ENCODE results near the gene SELP. TPM values are rescaled to one million over a fixed set of nuclear protein-coding genes. Genes with fewer than 3 reads are reported as not detected.

Gene SELP
- total RNA-seq, 2 donors from 2014 or later, result 1.6 to 2.9 TPM

GRCh38 chr1:169648187-169648586 is 18.3 kb upstream of the SELP start:
- DNase-seq, result no peak
- Histone ChIP-seq H3K27ac (no peak overlapping the region), H3K9me3 (no peaks in the 10 kb centered on the region), H3K36me3 (replicated peaks in 1 of 2; ENCODE audit: insufficient read depth in 1 of 2, low read depth in 2 of 2) (no peaks in the 10 kb centered on the region), H3K4me1 (no peaks in the 10 kb centered on the region), H3K4me3 (no peak overlapping the region), H3K27me3 (no peaks in the 10 kb centered on the region)
- WGBS, 2 donors, result 35% methylated on average over 2 of the region's 2 CpGs
- no peak for ATAC-seq
- intact Hi-C loops (cut with DNase I), result no loop called here
- no peak for TF ChIP-seq CTCF (IDR thresholded peaks at IDR 0.05)
- TF ChIP-seq POLR2A (IDR thresholded peaks at IDR 0.05), result no peak

GRCh38 chr1:169647512-169647911 is 17.6 kb upstream of the SELP start:
- Histone ChIP-seq H3K9me3 (no peaks in the 10 kb centered on the region), H3K4me1 (no peaks in the 10 kb centered on the region), H3K27me3 (no peaks in the 10 kb centered on the region), H3K27ac (no peak overlapping the region), H3K4me3 (no peak overlapping the region), H3K36me3 (replicated peaks in 1 of 2; ENCODE audit: insufficient read depth in 1 of 2, low read depth in 2 of 2) (no peaks in the 10 kb centered on the region)
- TF ChIP-seq CTCF (IDR thresholded peaks at IDR 0.05) (no peak), POLR2A (IDR thresholded peaks at IDR 0.05) (no peak)
- DNase-seq, result no peak
- intact Hi-C loops (cut with DNase I), result no loop called here
- no peak for ATAC-seq

- no peak for TF ChIP-seq POLR2A (IDR thresholded peaks at IDR 0.05)
- TF ChIP-seq CTCF (IDR thresholded peaks at IDR 0.05), result no peak
- Histone ChIP-seq H3K4me1 (no peaks in the 10 kb centered on the region), H3K27me3 (no peaks in the 10 kb centered on the region), H3K4me3 (no peak overlapping the region), H3K9me3 (no peaks in the 10 kb centered on the region), H3K27ac (no peak overlapping the region), H3K36me3 (replicated peaks in 1 of 2; ENCODE audit: insufficient read depth in 1 of 2, low read depth in 2 of 2) (no peaks in the 10 kb centered on the region)
- ATAC-seq, result no peak
- DNase-seq, result no peak
- intact Hi-C loops (cut with DNase I), result no loop called here
- 36 to 48% methylated on average over 3 of the region's 3 CpGs for WGBS, 2 donors
Observed at GRCh38 chr1:169644297-169644696, 14.4 kb upstream of the SELP start.

- Histone ChIP-seq H3K27me3 (no peaks in the 10 kb centered on the region), H3K36me3 (replicated peaks in 1 of 2; ENCODE audit: insufficient read depth in 1 of 2, low read depth in 2 of 2) (no peaks in the 10 kb centered on the region), H3K9me3 (no peaks in the 10 kb centered on the region), H3K27ac (no peak overlapping the region), H3K4me3 (no peak overlapping the region), H3K4me1 (no peaks in the 10 kb centered on the region)
- DNase-seq, result no peak
- TF ChIP-seq POLR2A (IDR thresholded peaks at IDR 0.05) (no peak), CTCF (IDR thresholded peaks at IDR 0.05) (no peak)
- 54 to 58% methylated on average over 1 of the region's 1 CpG for WGBS, 2 donors
- intact Hi-C loops (cut with DNase I), result no loop called here
- ATAC-seq, result no peak
Observed at GRCh38 chr1:169634877-169635276, 5.0 kb upstream of the SELP start.

GRCh38 chr1:169634145-169634544 is 4.2 kb upstream of the SELP start:
- Histone ChIP-seq H3K4me1 (no peaks in the 10 kb centered on the region), H3K27ac (no peak overlapping the region), H3K9me3 (no peaks in the 10 kb centered on the region), H3K36me3 (replicated peaks in 1 of 2; ENCODE audit: insufficient read depth in 1 of 2, low read depth in 2 of 2) (no peaks in the 10 kb centered on the region), H3K27me3 (no peaks in the 10 kb centered on the region), H3K4me3 (no peak overlapping the region)
- DNase-seq (no peak), ATAC-seq (no peak)
- TF ChIP-seq POLR2A (IDR thresholded peaks at IDR 0.05), result no peak
- no peak for TF ChIP-seq CTCF (IDR thresholded peaks at IDR 0.05)
- intact Hi-C loops (cut with DNase I), result no loop called here
- 85 to 89% methylated on average over 1 of the region's 1 CpG for WGBS, 2 donors
